Heart left ventricle (tissue), 16 donors: ENCODE data around the gene MVD. TPM values are rescaled to one million over a fixed set of nuclear protein-coding genes. Genes with fewer than 3 reads are reported as not detected.

ENCODE experiments used
- ATAC-seq, 4 donors: fragments of 200-7000 bp; cut with Tn5 transposase; one replicate each; pipeline ENCODE4 v1.9.1; 2020 to 2022; ENCODE audit warnings: moderate library complexity in 4 of 4, mild to moderate bottlenecking in 3 of 4, moderate number of reproducible peaks in 1 of 4
- DNase-seq, 5 donors: peaks; one replicate each; pipeline ENCODE4 v3.0.0-alpha.2; 2020
- H3K27ac ChIP-seq, 12 donors: fragments of 200-600 bp; sonication (generic) in 4 of 12; one replicate each; pipeline versions ENCODE4 v1.5.0 to v1.8.0; 2016 to 2022; ENCODE audit warnings: mild to moderate bottlenecking in 2 of 12
- H3K27me3 ChIP-seq, 9 donors: fragments of 200-600 bp; sonication (generic) in 2 of 9; one replicate each; pipeline versions ENCODE4 v1.5.1 to v1.8.0; 2016 to 2022; ENCODE audit warnings: mild to moderate bottlenecking in 3 of 9
- H3K36me3 ChIP-seq, 9 donors: fragments of 200-600 bp; sonication (generic) in 2 of 9; one replicate each; pipeline versions ENCODE4 v1.5.0 to v1.8.0; 2018 to 2022; ENCODE audit warnings: mild to moderate bottlenecking in 2 of 9
- H3K4me1 ChIP-seq, 12 donors: fragments of 200-600 bp; sonication (generic) in 4 of 12; one replicate each; pipeline versions ENCODE4 v1.5.0 to v1.8.0; 2016 to 2022; ENCODE audit warnings: mild to moderate bottlenecking in 3 of 12
- H3K4me3 ChIP-seq, 12 donors: fragments of 200-600 bp; sonication (generic) in 4 of 12; one replicate each; pipeline versions ENCODE4 v1.5.0 to v1.8.0; 2017 to 2022; ENCODE audit warnings: mild to moderate bottlenecking in 9 of 12, moderate library complexity in 4 of 12
- H3K9me3 ChIP-seq, 12 donors: fragments of 200-600 bp; sonication (generic) in 4 of 12; one replicate each; pipeline versions ENCODE4 v1.5.0 to v1.8.0; 2016 to 2022; ENCODE audit warnings: mild to moderate bottlenecking in 1 of 12
- CTCF ChIP-seq, 12 donors: fragments of 200-600 bp; sonication (generic) in 4 of 12; IDR thresholded peaks; one replicate each; pipeline versions ENCODE4 v1.5.0 to v1.8.0; 2018 to 2022; ENCODE audit warnings: antibody characterized with exemption in 12 of 12, mild to moderate bottlenecking in 5 of 12
- POLR2A ChIP-seq, 2 donors: fragments of 450-650 bp; IDR thresholded peaks; one replicate each; pipeline ENCODE4 v1.6.1; 2017; ENCODE audit warnings: antibody characterized with exemption in 2 of 2, mild to moderate bottlenecking in 2 of 2, moderate library complexity in 2 of 2
- WGBS, 4 donors: extraction: QIAGEN DNeasy Blood & Tissue Kit in 2 of 4; methylation state at CpG; one replicate each; pipeline versions ENCODE4 v1.1.5 to v1.1.7; 2013 to 2018; 5-methylcytosine and 5-hydroxymethylcytosine counted together
- intact Hi-C, 10 donors: fragments of 100-400 bp; cut with DNase I; formaldehyde crosslinking; loops; one replicate each; pipeline versions ENCODE4 v1.11.1 to v1.14.2; 2022
- polyA plus RNA-seq, 2 donors: library from polyadenylated mRNA; stranded (reverse); fragments of 200-250 nt; gene quantifications; one replicate each; pipeline ENCODE4 v1.2.3, GENCODE V29; 2013
- total RNA-seq, 9 donors: library from RNA; depleted of rRNA in 2 of 9; stranded (reverse); fragments of >200 nt in 2 of 9; fragmentation: NEBNext Ultra II Directional in 3 of 9; extraction: Animal tissue kit (Norgen Biotek cat#: 25700) in 3 of 9; gene quantifications; one replicate each; pipeline versions ENCODE4 v1.1.0 to v1.2.4, GENCODE V29; 2016 to 2023
- donor health status: ischemic (EF 13 %, LVEDD 7.1; RV severe dilation, severe dysfunction).
- donor health status: healthy with polysubstance abuse.
- donor health status: DM: no; HTN: yes; CAD: no.
- donor health status: DM: no; HTN: no; CAD: no.
- donor health status: ischemic (EF 25% LVEDD 6.9; RV normal size, moderate dysfunction).
- donor health status: ischemic (EF 25% LVEDD 5.7; RV mildly dilated, moderate dysfunction).
- donor health status: healthy.
- donor health status: DM: yes; HTN: yes; CAD: no.
- donor health status: ischemic (EF 35%, LVEDD 5.7; RV mildly dilated, moderate dysfunction).
- donor health status: nonischemic (EF 11% LVEDD 7.7; RV severe dilation, severe dysfunction).
- donor health status: DM: yes; HTN: yes; CAD: no.
- donor health status: PGD.
- donor health status: ischemic (EF 29% LVEDD 5.4; RV normal size, mild dysfunction).
- donor health status: nonischemic (EF 23%, LVEDD 6.1; RV moderate dilation, normal function).

The MVD gene
- total and polyA plus RNA-seq, 11 donors: 17.5 to 41.2 (median 21.0) TPM

GRCh38 chr16:88633684-88634140 lies 29.2 kb downstream of the MVD start:
- ATAC-seq: peak in 3 of 4 donors; percentile 6 to 25 (median 19)
- intact Hi-C loops: no loop called here

GRCh38 chr16:88632587-88632930 lies 30.3 kb downstream of the MVD start:
- ATAC-seq: no peak
- Histone ChIP-seq H3K27me3 (peaks cover 0 to 25% (median 0%) of the 10 kb centered on the region in 9 donors), H3K9me3 (no peaks in the 10 kb centered on the region), H3K36me3 (peaks cover 0 to 52% (median 41%) of the 10 kb centered on the region in 9 donors), H3K27ac (no peak overlapping the region), H3K4me1 (peaks cover 0 to 42% (median 22%) of the 10 kb centered on the region in 12 donors), H3K4me3 (no peak overlapping the region)
- 89 to 94% (median 92%) methylated on average over 11 of the region's 11 CpGs for WGBS, 4 donors
- intact Hi-C loops: no loop called here
- TF ChIP-seq POLR2A (IDR thresholded peaks at IDR 0.05) (no peak), CTCF (IDR thresholded peaks at IDR 0.05) (no peak)
- no peak for DNase-seq

More at GRCh38 chr16:88633684-88634140, 29.2 kb downstream of the MVD start:
- Histone ChIP-seq H3K4me3 (peak overlapping the region in 10 of 12 donors; percentile 20 to 62 (median 50)), H3K27ac (peak overlapping the region in 1 of 12 donors; percentile 83), H3K36me3 (peaks cover 0 to 42% (median 36%) of the 10 kb centered on the region in 9 donors), H3K9me3 (no peaks in the 10 kb centered on the region), H3K4me1 (peaks cover 0 to 32% (median 16%) of the 10 kb centered on the region in 12 donors), H3K27me3 (peaks cover 4 to 36% (median 10%) of the 10 kb centered on the region in 9 donors)
- 55 to 72% (median 60%) methylated on average over 16 to 23 of the region's 23 CpGs for WGBS, 4 donors
- DNase-seq: peak in 2 of 5 donors; percentile 40 to 68
- TF ChIP-seq CTCF (IDR thresholded peaks at IDR 0.05) (peak in 8 of 12 donors; percentile 9 to 39 (median 26)), POLR2A (IDR thresholded peaks at IDR 0.05) (no peak)

- Histone ChIP-seq H3K27me3 (peaks cover 0 to 21% (median 0%) of the 10 kb centered on the region in 9 donors), H3K27ac (peak overlapping the region in 4 of 12 donors; percentile 1 to 42 (median 30)), H3K9me3 (no peaks in the 10 kb centered on the region), H3K4me3 (no peak overlapping the region), H3K4me1 (peaks cover 0 to 42% (median 22%) of the 10 kb centered on the region in 12 donors), H3K36me3 (peaks cover 0 to 57% (median 42%) of the 10 kb centered on the region in 9 donors)
- WGBS, 4 donors: 82 to 93% (median 87%) methylated on average over 19 to 30 of the region's 30 CpGs
- intact Hi-C loops: no loop called here
- DNase-seq: no peak
- ATAC-seq: no peak
- TF ChIP-seq POLR2A (IDR thresholded peaks at IDR 0.05) (no peak), CTCF (IDR thresholded peaks at IDR 0.05) (no peak)
Measured at GRCh38 chr16:88631920-88632586, 30.8 kb downstream of the MVD start.

GRCh38 chr16:88631384-88631783 lies 31.5 kb downstream of the MVD start:
- DNase-seq: peak; percentile 37 to 74 (median 50)
- ATAC-seq: no peak
- intact Hi-C loops: no loop called here
- H3K36me3 ChIP-seq: peaks cover 0 to 64% (median 49%) of the 10 kb centered on the region in 9 donors
- peaks cover 0 to 42% (median 22%) of the 10 kb centered on the region in 12 donors for H3K4me1 ChIP-seq
- H3K4me3 ChIP-seq: no peak overlapping the region
- H3K9me3 ChIP-seq: no peaks in the 10 kb centered on the region
- peak overlapping the region in 8 of 12 donors; percentile 1 to 74 (median 40) for H3K27ac ChIP-seq
- peaks cover 0 to 15% (median 0%) of the 10 kb centered on the region in 9 donors for H3K27me3 ChIP-seq
- TF ChIP-seq CTCF (IDR thresholded peaks at IDR 0.05): no peak
- TF ChIP-seq POLR2A (IDR thresholded peaks at IDR 0.05): no peak
- 63 to 74% (median 70%) methylated on average over 16 of the region's 16 CpGs for WGBS, 4 donors
